ENCODE measurements around the gene PEG3. TPM values are rescaled to one million over a fixed set of nuclear protein-coding genes. Genes with fewer than 3 reads are reported as not detected.

The PEG3 gene
- total RNA-seq, 1 experiment from 2014 or later: 0.83 TPM

GRCh38 chr19:56869886-56870285 lies 29.4 kb upstream of the PEG3 start:
- Mint-ChIP-seq H3K9me3 (peaks cover 85% of the 10 kb centered on the region), H3K36me3 (peaks cover 86% of the 10 kb centered on the region), H3K27me3 (ENCODE audit: low read depth) (peaks cover 20% of the 10 kb centered on the region), H3K4me3 (no peak overlapping the region), H3K27ac (no peak overlapping the region), H3K4me1 (no peaks in the 10 kb centered on the region)
- ChIA-PET POLR2A (no interaction called here), CTCF (no interaction called here)
- DNase-seq (ENCODE audit: low spot score) (no peak), ATAC-seq (no peak)
- TF ChIP-seq ATF3 (CRISPR knock-in tag; conservative IDR thresholded peaks at IDR 0.05) (no peak), ATF1 (CRISPR knock-in tag; IDR thresholded peaks at IDR 0.05) (no peak), ZSCAN18 (CRISPR knock-in tag; IDR thresholded peaks at IDR 0.05) (no peak), GTF2I (CRISPR knock-in tag; conservative IDR thresholded peaks at IDR 0.05) (no peak), ZBTB21 (CRISPR knock-in tag; IDR thresholded peaks at IDR 0.05; ENCODE audit: borderline replicate concordance) (no peak), SMAD3 (CRISPR knock-in tag; IDR thresholded peaks at IDR 0.05; ENCODE audit: borderline replicate concordance) (no peak)

DNA sequence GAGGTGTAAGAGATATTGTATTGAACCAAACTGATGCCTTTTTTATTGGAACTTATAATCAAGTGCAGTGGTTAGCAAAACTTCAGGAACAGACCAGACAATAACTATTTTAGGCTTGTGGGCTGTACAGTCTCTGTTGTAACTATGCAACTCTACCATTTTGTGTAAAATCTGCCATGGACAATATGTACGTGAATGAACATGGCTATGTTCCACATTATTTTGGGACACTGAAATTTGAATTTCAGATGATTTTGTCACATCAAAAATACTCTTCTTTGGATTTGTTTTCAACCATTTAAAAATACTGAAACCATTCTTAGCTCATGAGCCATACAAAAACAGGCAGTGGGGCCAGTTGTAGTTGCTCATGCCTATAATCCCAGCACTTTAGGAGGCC lies 27.9 kb upstream of the PEG3 start:
- H3K27me3 Mint-ChIP-seq (ENCODE audit: low read depth): peaks cover 20% of the 10 kb centered on the region

DNA sequence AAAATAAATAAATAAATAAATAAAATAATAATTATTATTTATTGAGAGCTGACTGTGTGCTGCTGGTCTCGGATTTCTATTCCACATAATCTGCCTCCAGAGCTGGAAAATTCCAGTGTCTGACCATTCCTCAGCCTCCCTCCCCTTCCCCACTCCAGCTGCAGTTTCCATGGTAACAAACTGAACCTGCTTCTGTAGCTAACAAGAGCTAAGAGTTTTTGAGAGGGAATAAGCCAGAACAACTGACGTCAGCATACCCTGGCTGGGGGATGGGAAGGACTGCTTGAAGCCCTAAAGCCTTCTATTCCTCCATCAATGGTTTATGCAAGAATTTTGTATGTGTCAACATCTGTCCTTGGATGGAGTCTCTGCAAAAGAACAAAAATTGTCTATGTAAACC lies 26.0 kb upstream of the PEG3 start:
- CTCF ChIA-PET: no interaction called here

More for the DNA sequence above, 27.9 kb upstream of the PEG3 start:
- no peak for TF ChIP-seq ZNF416 (CRISPR knock-in tag; IDR thresholded peaks at IDR 0.05)
- TF ChIP-seq SMAD4 (CRISPR knock-in tag; IDR thresholded peaks at IDR 0.05): no peak
- no peak for TF ChIP-seq NFYB (CRISPR knock-in tag; conservative IDR thresholded peaks at IDR 0.05; ENCODE audit: low read depth)
- TF ChIP-seq ZNF512 (CRISPR knock-in tag; IDR thresholded peaks at IDR 0.05; ENCODE audit: borderline replicate concordance): no peak
- TF ChIP-seq ZNF396 (CRISPR knock-in tag; IDR thresholded peaks at IDR 0.05; ENCODE audit: borderline replicate concordance): no peak
- ATAC-seq (no peak), DNase-seq (ENCODE audit: low spot score) (no peak)
- ChIA-PET CTCF (no interaction called here), POLR2A (no interaction called here)
- H3K27ac Mint-ChIP-seq: no peak overlapping the region
- H3K4me3 Mint-ChIP-seq: no peak overlapping the region
- peaks cover 84% of the 10 kb centered on the region for H3K36me3 Mint-ChIP-seq
- H3K4me1 Mint-ChIP-seq: no peaks in the 10 kb centered on the region
- H3K9me3 Mint-ChIP-seq: peaks cover 81% of the 10 kb centered on the region

DNA sequence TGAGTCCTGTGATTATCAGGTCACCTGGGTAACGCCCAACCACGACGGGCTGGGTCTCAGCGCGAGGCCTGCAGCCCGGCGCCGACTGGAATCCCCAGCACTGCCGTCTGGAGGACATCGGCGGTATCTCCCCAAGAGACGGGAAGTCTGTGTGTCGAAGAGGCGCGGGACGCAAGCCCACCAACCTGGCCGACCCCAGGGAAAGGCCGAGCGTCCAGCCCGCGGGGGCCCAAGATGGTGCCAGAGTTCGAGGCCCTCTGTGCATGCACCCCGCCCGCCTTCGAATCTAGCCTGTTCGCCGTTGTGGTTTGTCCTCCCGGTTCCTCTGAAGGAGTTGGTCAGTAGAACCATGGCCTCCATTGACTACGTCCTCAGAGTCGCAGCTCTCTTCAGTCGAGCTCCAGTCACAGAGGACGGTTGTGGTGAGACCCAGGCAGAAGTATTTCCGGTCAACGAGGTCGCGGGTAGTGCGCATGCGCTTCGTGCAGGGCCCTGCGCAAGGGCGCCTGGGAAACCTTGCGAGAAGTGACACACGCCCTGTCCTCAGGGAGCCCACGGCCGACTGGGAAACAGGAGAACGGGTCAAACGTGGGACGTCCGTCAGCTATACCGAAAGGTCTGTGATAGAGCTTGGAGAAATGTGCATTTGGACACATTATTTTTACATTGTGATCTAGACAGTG lies 24.1 kb upstream of the PEG3 start:
- H3K4me1 Mint-ChIP-seq: no peaks in the 10 kb centered on the region
- H3K27ac Mint-ChIP-seq: no peak overlapping the region
- no peak for DNase-seq (ENCODE audit: low spot score)
- peaks cover 4% of the 10 kb centered on the region; the same call in 1 of the 2 replicates for H3K27me3 Mint-ChIP-seq (ENCODE audit: low read depth)
- peaks cover 70% of the 10 kb centered on the region for H3K9me3 Mint-ChIP-seq
- peaks cover 66% of the 10 kb centered on the region for H3K36me3 Mint-ChIP-seq
- no peak for ATAC-seq
- CTCF ChIA-PET: no interaction called here
- POLR2A ChIA-PET: no interaction called here
- no peak overlapping the region for H3K4me3 Mint-ChIP-seq
- TF ChIP-seq SMAD3 (CRISPR knock-in tag; IDR thresholded peaks at IDR 0.05; ENCODE audit: borderline replicate concordance) (no peak), IRF2 (CRISPR knock-in tag; IDR thresholded peaks at IDR 0.05; ENCODE audit: borderline replicate concordance, low read depth) (no peak), MXD4 (CRISPR knock-in tag; IDR thresholded peaks at IDR 0.05; ENCODE audit: borderline replicate concordance) (no peak), MYBL2 (CRISPR knock-in tag; IDR thresholded peaks at IDR 0.05) (no peak), NFATC4 (CRISPR knock-in tag; IDR thresholded peaks at IDR 0.05) (no peak), TEAD4 (CRISPR knock-in tag; IDR thresholded peaks at IDR 0.05) (no peak), NR1H2 (CRISPR knock-in tag; IDR thresholded peaks at IDR 0.05) (no peak), MAX (CRISPR knock-in tag; IDR thresholded peaks at IDR 0.05) (no peak), HMGA2 (CRISPR knock-in tag; IDR thresholded peaks at IDR 0.05) (no peak)
- TF ChIP-seq, protein P1, sequence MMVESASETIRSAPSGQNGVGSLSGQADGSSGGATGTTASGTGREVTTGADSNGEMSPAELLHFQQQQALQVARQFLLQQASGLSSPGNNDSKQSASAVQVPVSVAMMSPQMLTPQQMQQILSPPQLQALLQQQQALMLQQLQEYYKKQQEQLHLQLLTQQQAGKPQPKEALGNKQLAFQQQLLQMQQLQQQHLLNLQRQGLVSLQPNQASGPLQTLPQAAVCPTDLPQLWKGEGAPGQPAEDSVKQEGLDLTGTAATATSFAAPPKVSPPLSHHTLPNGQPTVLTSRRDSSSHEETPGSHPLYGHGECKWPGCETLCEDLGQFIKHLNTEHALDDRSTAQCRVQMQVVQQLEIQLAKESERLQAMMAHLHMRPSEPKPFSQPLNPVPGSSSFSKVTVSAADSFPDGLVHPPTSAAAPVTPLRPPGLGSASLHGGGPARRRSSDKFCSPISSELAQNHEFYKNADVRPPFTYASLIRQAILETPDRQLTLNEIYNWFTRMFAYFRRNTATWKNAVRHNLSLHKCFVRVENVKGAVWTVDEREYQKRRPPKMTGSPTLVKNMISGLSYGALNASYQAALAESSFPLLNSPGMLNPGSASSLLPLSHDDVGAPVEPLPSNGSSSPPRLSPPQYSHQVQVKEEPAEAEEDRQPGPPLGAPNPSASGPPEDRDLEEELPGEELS (CRISPR knock-in tag; IDR thresholded peaks at IDR 0.05): no peak
- TF ChIP-seq, protein P2, sequence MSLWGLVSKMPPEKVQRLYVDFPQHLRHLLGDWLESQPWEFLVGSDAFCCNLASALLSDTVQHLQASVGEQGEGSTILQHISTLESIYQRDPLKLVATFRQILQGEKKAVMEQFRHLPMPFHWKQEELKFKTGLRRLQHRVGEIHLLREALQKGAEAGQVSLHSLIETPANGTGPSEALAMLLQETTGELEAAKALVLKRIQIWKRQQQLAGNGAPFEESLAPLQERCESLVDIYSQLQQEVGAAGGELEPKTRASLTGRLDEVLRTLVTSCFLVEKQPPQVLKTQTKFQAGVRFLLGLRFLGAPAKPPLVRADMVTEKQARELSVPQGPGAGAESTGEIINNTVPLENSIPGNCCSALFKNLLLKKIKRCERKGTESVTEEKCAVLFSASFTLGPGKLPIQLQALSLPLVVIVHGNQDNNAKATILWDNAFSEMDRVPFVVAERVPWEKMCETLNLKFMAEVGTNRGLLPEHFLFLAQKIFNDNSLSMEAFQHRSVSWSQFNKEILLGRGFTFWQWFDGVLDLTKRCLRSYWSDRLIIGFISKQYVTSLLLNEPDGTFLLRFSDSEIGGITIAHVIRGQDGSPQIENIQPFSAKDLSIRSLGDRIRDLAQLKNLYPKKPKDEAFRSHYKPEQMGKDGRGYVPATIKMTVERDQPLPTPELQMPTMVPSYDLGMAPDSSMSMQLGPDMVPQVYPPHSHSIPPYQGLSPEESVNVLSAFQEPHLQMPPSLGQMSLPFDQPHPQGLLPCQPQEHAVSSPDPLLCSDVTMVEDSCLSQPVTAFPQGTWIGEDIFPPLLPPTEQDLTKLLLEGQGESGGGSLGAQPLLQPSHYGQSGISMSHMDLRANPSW (CRISPR knock-in tag; conservative IDR thresholded peaks at IDR 0.05; ENCODE audit: low read depth): no peak

More for the DNA sequence above, 26.0 kb upstream of the PEG3 start:
- no peak for TF ChIP-seq NFATC4 (CRISPR knock-in tag; IDR thresholded peaks at IDR 0.05)
- no peak for TF ChIP-seq NFYB (CRISPR knock-in tag; conservative IDR thresholded peaks at IDR 0.05; ENCODE audit: low read depth)
- no peak for ATAC-seq
- Mint-ChIP-seq H3K4me1 (no peaks in the 10 kb centered on the region), H3K27ac (no peak overlapping the region), H3K4me3 (no peak overlapping the region), H3K9me3 (peaks cover 79% of the 10 kb centered on the region), H3K27me3 (ENCODE audit: low read depth) (peaks cover 20% of the 10 kb centered on the region), H3K36me3 (peaks cover 78% of the 10 kb centered on the region)
- no peak for DNase-seq (ENCODE audit: low spot score)
- POLR2A ChIA-PET: no interaction called here

Measured in WTC11 (cell line).